Chondrocyte (in vitro differentiated cells): ENCODE results near the gene ALDOB. TPM values are rescaled to one million over a fixed set of nuclear protein-coding genes. Genes with fewer than 3 reads are reported as not detected.
A peak's percentile ranks its signal among the peaks of the same experiment; 100 is the strongest.

ENCODE experiments used
- DNase-seq: peaks from one replicate; pipeline ENCODE4 v3.0.0; 2021; ENCODE audit warnings: mixed read lengths, low spot score
- H3K27ac Mint-ChIP-seq: one replicate; pipeline ENCODE4 v1.8.0; 2021; ENCODE audit warnings: mild to moderate bottlenecking, moderate library complexity, mixed read lengths; ENCODE audit not compliant: unreplicated experiment
- H3K27me3 Mint-ChIP-seq: 2 replicates; pipeline ENCODE4 v1.8.0; 2021; ENCODE audit warnings: low read depth, mixed read lengths
- H3K36me3 Mint-ChIP-seq: 2 replicates; pipeline ENCODE4 v1.8.0; 2021; ENCODE audit warnings: low read depth, mixed read lengths
- H3K4me1 Mint-ChIP-seq: 2 replicates; pipeline ENCODE4 v1.8.0; 2021; ENCODE audit warnings: low read depth, mild to moderate bottlenecking, mixed read lengths
- H3K4me3 Mint-ChIP-seq: one replicate; pipeline ENCODE4 v1.8.0; 2021; ENCODE audit warnings: mild to moderate bottlenecking, moderate library complexity, mixed read lengths; ENCODE audit not compliant: unreplicated experiment
- H3K9me3 Mint-ChIP-seq: 2 replicates; pipeline ENCODE4 v1.8.0; 2021; ENCODE audit warnings: low read depth, mixed read lengths
- CTCF ChIP-seq: fragments of 200-600 bp; sonication (generic); IDR thresholded peaks from 2 replicates; pipeline ENCODE4 v1.5.0; 2021; ENCODE audit warnings: antibody characterized with exemption, mild to moderate bottlenecking, moderate library complexity
- total RNA-seq: library from RNA; stranded (reverse); gene quantifications from 3 replicates; pipeline ENCODE4 v1.2.1, GENCODE V29; 2021

The ALDOB gene
- total RNA-seq, 1 donor from 2014 or later = 0.25 TPM

- no peak overlapping the region for H3K27ac Mint-ChIP-seq
- H3K4me1 Mint-ChIP-seq = peaks cover 37% of the 10 kb centered on the region
- no peaks in the 10 kb centered on the region for H3K27me3 Mint-ChIP-seq
- H3K9me3 Mint-ChIP-seq = no peaks in the 10 kb centered on the region
- TF ChIP-seq CTCF = no peak
- H3K36me3 Mint-ChIP-seq = no peaks in the 10 kb centered on the region
- DNase-seq = no peak
- H3K4me3 Mint-ChIP-seq = no peak overlapping the region
Observed at GRCh38 chr9:101460965-101461364, 25.4 kb upstream of the ALDOB start.

GRCh38 chr9:101458963-101459631, 23.5 kb upstream of the ALDOB start:
- TF ChIP-seq CTCF = peak; percentile 89
- no peak overlapping the region for H3K27ac Mint-ChIP-seq
- no peak for DNase-seq
- H3K27me3 Mint-ChIP-seq = no peaks in the 10 kb centered on the region
- no peaks in the 10 kb centered on the region for H3K9me3 Mint-ChIP-seq
- H3K36me3 Mint-ChIP-seq = no peaks in the 10 kb centered on the region
- H3K4me3 Mint-ChIP-seq = no peak overlapping the region
- peaks cover 47% of the 10 kb centered on the region for H3K4me1 Mint-ChIP-seq

- Mint-ChIP-seq H3K9me3 (no peaks in the 10 kb centered on the region), H3K4me3 (no peak overlapping the region), H3K4me1 (peaks cover 51% of the 10 kb centered on the region), H3K27ac (no peak overlapping the region), H3K36me3 (no peaks in the 10 kb centered on the region), H3K27me3 (no peaks in the 10 kb centered on the region)
- peak; percentile 15 for TF ChIP-seq CTCF
- DNase-seq = no peak
Observed at GRCh38 chr9:101457003-101457402, 21.4 kb upstream of the ALDOB start.

- Mint-ChIP-seq H3K4me1 (peaks cover 54% of the 10 kb centered on the region), H3K27me3 (no peaks in the 10 kb centered on the region), H3K9me3 (no peaks in the 10 kb centered on the region), H3K27ac (peak overlapping the region; percentile 14), H3K4me3 (no peak overlapping the region), H3K36me3 (no peaks in the 10 kb centered on the region)
- no peak for DNase-seq
- no peak for TF ChIP-seq CTCF
Observed at GRCh38 chr9:101455656-101456240, 20.2 kb upstream of the ALDOB start.

DNA sequence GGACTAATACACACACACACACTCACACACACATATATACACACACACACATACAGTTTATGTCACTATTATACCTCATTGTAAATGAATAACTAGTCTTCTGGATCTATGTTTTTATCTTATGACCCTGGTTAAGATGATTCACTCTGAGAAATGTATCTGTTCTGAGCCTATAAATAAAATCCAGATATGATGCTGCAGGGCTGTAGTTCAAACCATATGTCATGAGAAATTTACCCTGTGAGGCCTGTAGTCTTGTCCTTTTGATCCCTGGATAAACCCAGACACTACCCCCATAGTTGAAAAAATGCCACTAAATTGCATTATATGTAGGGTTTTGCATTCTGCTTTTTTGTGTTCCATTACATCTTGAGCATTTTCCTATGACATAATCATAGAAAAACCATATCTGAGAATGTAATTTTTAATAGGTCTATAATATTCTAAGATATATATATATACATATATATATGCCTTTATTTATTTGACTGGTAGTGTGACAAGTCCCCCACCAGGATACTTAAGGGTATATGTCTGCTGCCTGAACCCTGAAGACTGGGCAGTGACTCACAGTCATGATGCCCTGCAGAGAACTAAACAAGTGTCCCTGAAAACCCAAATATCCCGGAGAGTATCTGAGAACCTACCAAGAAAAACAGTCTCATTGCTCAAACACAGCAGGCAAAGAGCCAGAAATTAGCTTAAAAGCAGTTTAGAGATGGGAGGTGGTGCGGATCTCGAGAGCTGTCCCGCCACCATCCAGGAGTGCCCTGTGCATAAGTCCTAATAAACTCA, 18.4 kb upstream of the ALDOB start:
- Mint-ChIP-seq H3K27ac (peak overlapping the region; percentile 78), H3K4me3 (no peak overlapping the region), H3K36me3 (no peaks in the 10 kb centered on the region), H3K4me1 (peaks cover 55% of the 10 kb centered on the region), H3K9me3 (no peaks in the 10 kb centered on the region), H3K27me3 (no peaks in the 10 kb centered on the region)
- TF ChIP-seq CTCF = no peak
- no peak for DNase-seq
